ENCODE data around the gene CCDC85A.

CCDC85A gene

GRCh38 chr2:56313500-56313921 lies 129.7 kb downstream of the CCDC85A start:
- no peak for TF ChIP-seq CTCF (IDR thresholded peaks at IDR 0.05; ENCODE audit: borderline replicate concordance, insufficient read depth, low read depth, low read length)

GRCh38 chr2:56314371-56314770 lies 130.6 kb downstream of the CCDC85A start:
- no peak for TF ChIP-seq CTCF (IDR thresholded peaks at IDR 0.05; ENCODE audit: borderline replicate concordance, insufficient read depth, low read depth, low read length)
- no peak overlapping the region for H3K4me3 ChIP-seq (ENCODE audit: low read depth, low read length)

More at GRCh38 chr2:56313500-56313921, 129.7 kb downstream of the CCDC85A start:
- no peak overlapping the region for H3K4me3 ChIP-seq (ENCODE audit: low read depth, low read length)

- H3K4me3 ChIP-seq (ENCODE audit: low read depth, low read length) = no peak overlapping the region
- no peak for TF ChIP-seq CTCF (IDR thresholded peaks at IDR 0.05; ENCODE audit: borderline replicate concordance, insufficient read depth, low read depth, low read length)
These were observed 131.0 kb downstream of the CCDC85A start for GRCh38 chr2:56314796-56315195.

GRCh38 chr2:56315376-56315775 lies 131.6 kb downstream of the CCDC85A start:
- TF ChIP-seq CTCF (IDR thresholded peaks at IDR 0.05; ENCODE audit: borderline replicate concordance, insufficient read depth, low read depth, low read length) = no peak
- H3K4me3 ChIP-seq (ENCODE audit: low read depth, low read length) = no peak overlapping the region

GRCh38 chr2:56316011-56316410 lies 132.2 kb downstream of the CCDC85A start:
- no peak for TF ChIP-seq CTCF (IDR thresholded peaks at IDR 0.05; ENCODE audit: borderline replicate concordance, insufficient read depth, low read depth, low read length)
- H3K4me3 ChIP-seq (ENCODE audit: low read depth, low read length) = no peak overlapping the region

GRCh38 chr2:56318147-56318546 lies 134.4 kb downstream of the CCDC85A start:
- no peak overlapping the region for H3K4me3 ChIP-seq (ENCODE audit: low read depth, low read length)
- no peak for TF ChIP-seq CTCF (IDR thresholded peaks at IDR 0.05; ENCODE audit: borderline replicate concordance, insufficient read depth, low read depth, low read length)

GRCh38 chr2:56325661-56326345 lies 142.0 kb downstream of the CCDC85A start:
- no peak overlapping the region for H3K4me3 ChIP-seq (ENCODE audit: low read depth, low read length)
- no peak for TF ChIP-seq CTCF (IDR thresholded peaks at IDR 0.05; ENCODE audit: borderline replicate concordance, insufficient read depth, low read depth, low read length)

All from GM12875 (cell line).